Fibroblast of mammary gland (primary cell): ENCODE measurements around the gene DAP.
A peak's percentile ranks its signal among the peaks of the same experiment; 100 is the strongest.

Experiments used
- DNase-seq: peaks from one replicate; pipeline ENCODE4 v3.0.0-alpha.2; 2010; ENCODE audit warnings: low read depth
- H3K4me3 ChIP-seq: 2 replicates; pipeline ENCODE4 v1.5.1; 2011; ENCODE audit warnings: low read depth, mild to moderate bottlenecking, low read length, moderate library complexity; ENCODE audit not compliant: control insufficient read depth
- CTCF ChIP-seq: conservative IDR thresholded peaks from 2 replicates; pipeline ENCODE4 v1.5.1; 2011; ENCODE audit warnings: low read depth, low read length, inconsistent platforms; ENCODE audit not compliant: control insufficient read depth, insufficient read depth

The DAP gene

GRCh38 chr5:10691826-10692785 lies 68.9 kb downstream of the DAP start:
- no peak for TF ChIP-seq CTCF
- no peak overlapping the region for H3K4me3 ChIP-seq
- peak; percentile 34 for DNase-seq

- TF ChIP-seq CTCF: no peak
- no peak overlapping the region for H3K4me3 ChIP-seq
- DNase-seq: no peak
These were observed 70.3 kb downstream of the DAP start for GRCh38 chr5:10690460-10691440.

GRCh38 chr5:10689391-10690081 lies 71.5 kb downstream of the DAP start:
- DNase-seq: peak; percentile 55
- H3K4me3 ChIP-seq: no peak overlapping the region
- peak; percentile 48 for TF ChIP-seq CTCF

- TF ChIP-seq CTCF: no peak
- no peak overlapping the region for H3K4me3 ChIP-seq
- no peak for DNase-seq
These were observed 72.3 kb downstream of the DAP start for GRCh38 chr5:10688651-10689171.

GRCh38 chr5:10686890-10687289 lies 74.1 kb downstream of the DAP start:
- no peak overlapping the region for H3K4me3 ChIP-seq
- DNase-seq: no peak
- TF ChIP-seq CTCF: no peak

GRCh38 chr5:10685115-10685521 lies 75.9 kb downstream of the DAP start:
- H3K4me3 ChIP-seq: no peak overlapping the region
- DNase-seq: no peak
- no peak for TF ChIP-seq CTCF
